ENCODE data around the gene THUMPD1.

GRCh38 chr16:20761175-20761574, 19.6 kb upstream of the THUMPD1 start:
- TF ChIP-seq CTCF (conservative IDR thresholded peaks at IDR 0.05) (no peak), EZH2 (IDR thresholded peaks at IDR 0.05; ENCODE audit: low read depth) (no peak)

All from PC-9 (cell line).